ENCODE results near the gene DDIT4.

The DDIT4 gene

DNA sequence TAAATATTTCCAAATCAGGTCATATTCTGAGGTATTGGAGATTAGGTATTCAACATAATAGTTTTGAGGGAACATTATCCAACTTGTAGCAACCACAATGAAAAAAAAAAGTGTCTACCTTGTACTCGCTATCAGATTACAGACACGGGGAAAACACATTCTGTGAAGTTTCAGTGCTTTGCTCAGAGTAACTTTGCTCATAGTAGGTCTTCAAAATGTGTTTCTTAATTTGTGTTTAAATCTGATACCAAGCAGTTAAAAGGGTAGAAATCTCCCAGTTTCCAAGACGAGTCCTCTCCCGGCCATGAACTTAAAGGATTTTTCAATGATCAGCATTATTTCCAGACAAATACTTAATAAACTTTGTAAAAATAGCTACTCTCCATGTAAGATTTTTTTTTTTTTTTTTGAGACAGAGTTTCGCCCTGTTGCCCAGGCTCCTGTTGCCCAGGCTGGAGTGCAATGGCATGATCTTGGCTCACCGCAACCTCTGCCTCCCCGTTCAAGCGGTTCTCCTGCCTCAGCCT is 39.2 kb downstream of the DDIT4 start:
- TF ChIP-seq, protein P1, sequence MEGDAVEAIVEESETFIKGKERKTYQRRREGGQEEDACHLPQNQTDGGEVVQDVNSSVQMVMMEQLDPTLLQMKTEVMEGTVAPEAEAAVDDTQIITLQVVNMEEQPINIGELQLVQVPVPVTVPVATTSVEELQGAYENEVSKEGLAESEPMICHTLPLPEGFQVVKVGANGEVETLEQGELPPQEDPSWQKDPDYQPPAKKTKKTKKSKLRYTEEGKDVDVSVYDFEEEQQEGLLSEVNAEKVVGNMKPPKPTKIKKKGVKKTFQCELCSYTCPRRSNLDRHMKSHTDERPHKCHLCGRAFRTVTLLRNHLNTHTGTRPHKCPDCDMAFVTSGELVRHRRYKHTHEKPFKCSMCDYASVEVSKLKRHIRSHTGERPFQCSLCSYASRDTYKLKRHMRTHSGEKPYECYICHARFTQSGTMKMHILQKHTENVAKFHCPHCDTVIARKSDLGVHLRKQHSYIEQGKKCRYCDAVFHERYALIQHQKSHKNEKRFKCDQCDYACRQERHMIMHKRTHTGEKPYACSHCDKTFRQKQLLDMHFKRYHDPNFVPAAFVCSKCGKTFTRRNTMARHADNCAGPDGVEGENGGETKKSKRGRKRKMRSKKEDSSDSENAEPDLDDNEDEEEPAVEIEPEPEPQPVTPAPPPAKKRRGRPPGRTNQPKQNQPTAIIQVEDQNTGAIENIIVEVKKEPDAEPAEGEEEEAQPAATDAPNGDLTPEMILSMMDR (IDR thresholded peaks at IDR 0.05; ENCODE audit: borderline replicate concordance, control extremely low read depth, extremely low read depth, insufficient read depth, missing control alignments): no peak
- DNase-seq (ENCODE audit: low spot score): no peak
- in situ Hi-C loops (cut with MboI; ENCODE audit: low sequenced_read_pairs, unreplicated experiment): no loop called here

DNA sequence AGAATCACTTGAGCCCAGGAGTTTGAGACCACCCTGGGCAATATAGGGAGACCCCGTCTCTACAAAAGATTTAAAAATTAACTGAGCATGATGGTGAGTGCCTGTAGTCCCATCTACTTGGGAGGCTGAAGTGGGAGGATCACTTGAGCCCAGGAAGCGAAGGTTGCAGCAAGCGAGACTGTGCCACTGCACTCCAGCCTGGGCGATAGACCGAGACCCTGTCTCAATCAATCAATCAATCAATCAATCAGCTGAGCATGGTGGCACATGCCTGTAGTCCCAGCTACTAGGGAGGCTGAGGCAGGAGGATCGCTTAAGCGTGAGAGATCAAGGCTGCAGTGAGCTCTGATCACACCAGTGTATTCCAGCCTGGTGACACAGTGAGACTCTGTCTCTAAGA is 40.5 kb downstream of the DDIT4 start:
- no peak for DNase-seq (ENCODE audit: low spot score)
- in situ Hi-C loops (cut with MboI; ENCODE audit: low sequenced_read_pairs, unreplicated experiment): no loop called here
- TF ChIP-seq, protein P1 (IDR thresholded peaks at IDR 0.05; ENCODE audit: borderline replicate concordance, control extremely low read depth, extremely low read depth, insufficient read depth, missing control alignments): no peak

DNA sequence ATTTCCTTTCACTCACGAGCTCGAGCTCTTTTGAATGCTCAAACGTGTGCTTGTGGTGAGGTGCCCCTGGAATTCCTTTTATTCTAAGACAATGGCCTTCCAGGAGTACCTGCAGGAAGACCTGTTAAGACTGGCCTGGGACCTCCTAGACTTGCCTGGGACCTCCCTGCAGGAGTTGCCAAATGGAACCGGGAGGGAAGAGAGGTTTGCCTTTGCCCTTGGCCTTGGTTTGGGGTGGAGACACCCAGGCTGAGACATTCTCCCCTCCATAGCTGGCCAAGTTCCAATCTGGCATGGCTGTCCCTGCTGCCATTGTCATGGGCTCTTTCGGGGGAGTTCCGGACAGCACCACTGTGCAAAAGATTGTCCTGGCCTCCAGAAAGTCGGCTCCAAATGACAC is 41.3 kb downstream of the DDIT4 start:
- TF ChIP-seq, protein P1 (IDR thresholded peaks at IDR 0.05; ENCODE audit: borderline replicate concordance, control extremely low read depth, extremely low read depth, insufficient read depth, missing control alignments): no peak
- no peak for DNase-seq (ENCODE audit: low spot score)
- in situ Hi-C loops (cut with MboI; ENCODE audit: low sequenced_read_pairs, unreplicated experiment): no loop called here

DNA sequence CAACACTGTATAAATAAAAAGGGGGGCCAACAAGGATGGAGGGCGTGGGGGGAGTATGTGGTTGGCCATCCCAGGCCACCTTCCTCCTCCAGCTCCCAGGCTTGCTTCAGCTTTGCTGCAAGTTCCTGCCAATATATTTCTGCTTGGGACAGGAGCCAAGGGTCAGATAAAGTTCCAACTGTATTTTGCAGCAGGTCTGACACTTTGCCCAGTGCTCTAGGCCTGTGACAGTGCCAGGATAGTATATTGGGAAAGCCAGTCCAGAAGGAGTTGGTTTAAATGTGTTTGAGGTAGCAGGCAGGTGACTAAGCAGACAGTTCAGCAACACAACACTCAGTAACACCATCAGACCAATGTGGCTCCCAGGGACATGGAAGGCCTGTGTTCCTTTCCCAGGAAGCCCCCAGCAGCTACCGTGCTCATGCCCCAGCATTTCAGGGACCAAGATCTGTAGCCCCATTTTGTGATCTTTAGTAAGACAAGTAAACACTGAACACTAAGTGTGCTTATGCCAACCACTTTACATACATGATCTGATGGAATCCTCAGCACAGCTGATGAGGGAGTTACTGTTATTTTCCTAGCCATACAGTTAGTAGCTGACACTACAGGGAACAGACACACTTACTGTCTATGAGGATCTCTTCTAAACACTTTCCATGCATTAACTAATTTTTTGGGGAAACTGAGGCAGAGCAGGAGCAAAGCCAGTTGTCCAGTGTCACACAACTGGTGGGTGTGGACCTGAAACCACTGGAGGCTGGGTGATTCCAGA is 42.1 kb downstream of the DDIT4 start:
- DNase-seq (ENCODE audit: low spot score): no peak
- TF ChIP-seq, protein P1 (IDR thresholded peaks at IDR 0.05; ENCODE audit: borderline replicate concordance, control extremely low read depth, extremely low read depth, insufficient read depth, missing control alignments): no peak
- in situ Hi-C loops (cut with MboI; ENCODE audit: low sequenced_read_pairs, unreplicated experiment): no loop called here

DNA sequence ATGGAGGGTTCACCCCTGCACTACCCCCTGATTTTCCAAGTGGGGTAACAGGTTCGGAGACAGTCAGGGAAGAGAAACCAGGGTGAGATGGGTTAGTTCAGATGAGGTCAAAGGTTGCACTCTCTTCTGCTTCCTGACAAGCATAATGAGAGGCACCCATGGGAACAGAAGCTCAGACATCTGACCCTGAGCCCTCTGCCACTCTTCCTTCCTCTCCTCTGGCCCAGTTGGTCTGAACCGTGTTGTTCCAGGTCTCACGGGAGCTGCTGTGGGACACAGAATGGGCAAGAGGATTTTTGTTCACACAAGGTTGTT is 42.6 kb downstream of the DDIT4 start:
- in situ Hi-C loops (cut with MboI; ENCODE audit: low sequenced_read_pairs, unreplicated experiment): no loop called here
- no peak for DNase-seq (ENCODE audit: low spot score)
- TF ChIP-seq, protein P1 (IDR thresholded peaks at IDR 0.05; ENCODE audit: borderline replicate concordance, control extremely low read depth, extremely low read depth, insufficient read depth, missing control alignments): no peak

DNA sequence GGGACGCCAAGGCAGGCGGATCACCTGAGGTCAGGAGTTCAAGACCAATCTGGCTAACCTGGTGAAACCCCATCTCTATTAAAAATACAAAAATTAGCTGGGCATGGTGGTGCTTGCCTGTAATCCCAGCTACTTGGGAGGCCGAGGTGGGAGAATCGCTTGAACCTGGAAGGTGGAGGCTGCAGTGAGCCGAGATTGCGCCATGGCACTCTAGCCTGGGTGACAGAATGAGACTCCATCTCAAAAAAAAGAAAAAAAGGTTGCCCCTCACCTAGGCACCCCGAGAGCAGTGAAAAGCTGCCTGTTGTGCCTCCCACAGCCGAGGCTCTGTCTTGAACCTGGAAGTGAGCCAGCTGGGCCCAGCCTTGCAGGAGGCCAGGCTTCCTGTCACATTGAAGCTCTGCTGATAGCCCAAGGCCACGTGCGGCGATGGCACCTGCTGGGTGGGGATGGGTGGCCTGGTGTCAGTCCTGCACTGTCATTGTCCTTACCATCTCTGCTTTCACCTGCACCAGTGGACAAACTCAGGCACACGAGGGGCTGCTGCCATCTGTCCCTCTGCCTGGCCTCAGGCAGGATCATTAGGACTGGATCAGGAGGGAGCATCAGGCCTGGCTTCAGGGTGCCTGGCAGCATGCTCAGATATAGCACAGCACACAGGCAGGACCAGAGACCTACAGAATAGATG is 43.2 kb downstream of the DDIT4 start:
- no peak for DNase-seq (ENCODE audit: low spot score)

More for the DNA sequence above, 43.2 kb downstream of the DDIT4 start:
- in situ Hi-C loops (cut with MboI; ENCODE audit: low sequenced_read_pairs, unreplicated experiment): no loop called here
- TF ChIP-seq, protein P1 (IDR thresholded peaks at IDR 0.05; ENCODE audit: borderline replicate concordance, control extremely low read depth, extremely low read depth, insufficient read depth, missing control alignments): no peak

Measured in GM13976 (cell line).